GM19328 (cell line): Measurements from ENCODE around the gene ITPK1.
"Not testable (repeated sequence)": the region's sequence is repeated elsewhere in the genome, so short reads cannot be mapped to it uniquely, and the experiment has no call there.

Experiments
- ATAC-seq: cut with Tn5 transposase; IDR thresholded peaks from one replicate; pipeline ENCODE4 v1.9.1; 2021; ENCODE audit warnings: mild to moderate bottlenecking, moderate library complexity; ENCODE audit not compliant: unreplicated experiment

ITPK1 gene

DNA sequence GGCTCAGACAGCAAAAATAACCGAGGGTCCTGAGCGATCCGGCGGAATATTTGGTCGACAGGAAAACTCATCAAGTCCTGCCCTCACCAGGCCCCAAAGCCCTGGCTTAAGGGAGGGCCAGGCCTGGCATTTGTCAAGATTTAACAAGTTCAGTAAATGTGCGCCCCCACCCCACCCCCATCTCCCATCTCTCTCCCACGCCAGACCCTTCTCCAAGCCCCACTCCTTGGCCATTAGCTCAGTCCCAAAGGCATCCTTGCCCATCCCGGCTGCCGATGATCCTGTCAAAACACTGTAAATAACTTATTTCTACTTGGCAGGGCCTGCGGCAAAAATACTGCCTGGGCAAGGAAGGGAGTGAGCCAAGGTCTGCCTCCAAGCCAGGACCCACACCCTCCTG lies 52.8 kb downstream of the ITPK1 start:
- no peak for ATAC-seq

DNA sequence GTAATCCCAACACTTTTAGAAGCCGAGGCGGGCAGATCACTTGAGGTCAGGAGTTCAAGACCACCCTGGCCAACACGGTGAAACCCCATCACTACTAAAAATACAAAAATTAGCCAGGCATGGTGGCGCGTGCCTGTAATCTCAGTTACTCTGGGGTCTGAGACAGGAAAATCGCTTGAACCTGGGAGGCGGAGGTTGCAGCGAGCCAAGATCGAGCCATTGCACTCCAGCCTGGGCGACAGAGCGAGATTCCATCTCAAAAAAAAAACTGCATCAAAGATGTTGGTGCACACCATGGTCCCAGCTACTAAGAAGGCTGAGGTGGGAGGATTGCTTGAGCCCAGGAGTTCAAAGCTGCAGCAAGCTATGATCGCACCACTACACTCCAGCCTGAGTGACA lies 53.7 kb downstream of the ITPK1 start:
- ATAC-seq = not testable (repeated sequence)

DNA sequence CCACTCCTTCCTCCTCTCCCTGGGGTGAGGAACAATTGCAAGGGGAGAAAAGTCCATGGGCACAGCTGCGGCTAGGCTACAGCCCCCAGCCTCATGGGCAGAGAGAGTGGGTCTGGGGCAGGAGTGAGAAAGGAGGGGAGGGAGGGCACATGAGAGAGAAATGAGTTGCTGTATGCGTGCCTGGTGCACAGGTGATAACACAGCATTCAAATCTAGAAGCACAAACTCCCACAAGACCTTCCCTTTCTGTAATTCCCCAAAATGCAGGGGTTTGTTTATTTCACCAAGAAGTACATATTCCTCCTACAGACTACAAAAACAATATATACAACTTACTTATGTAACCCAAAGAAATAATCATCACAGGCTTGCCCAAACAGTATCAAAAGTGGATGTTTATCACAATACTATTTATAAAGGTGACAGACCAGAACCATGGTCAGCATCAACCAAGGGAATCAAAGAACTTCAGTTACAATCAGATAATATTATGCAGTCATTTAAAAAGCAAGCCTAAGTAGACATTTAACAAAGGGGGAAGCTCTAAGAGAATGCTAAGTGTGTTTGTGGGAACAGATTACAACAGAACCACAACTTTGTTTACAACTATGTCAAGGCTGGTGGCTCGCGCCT lies 54.2 kb downstream of the ITPK1 start:
- ATAC-seq = no peak

DNA sequence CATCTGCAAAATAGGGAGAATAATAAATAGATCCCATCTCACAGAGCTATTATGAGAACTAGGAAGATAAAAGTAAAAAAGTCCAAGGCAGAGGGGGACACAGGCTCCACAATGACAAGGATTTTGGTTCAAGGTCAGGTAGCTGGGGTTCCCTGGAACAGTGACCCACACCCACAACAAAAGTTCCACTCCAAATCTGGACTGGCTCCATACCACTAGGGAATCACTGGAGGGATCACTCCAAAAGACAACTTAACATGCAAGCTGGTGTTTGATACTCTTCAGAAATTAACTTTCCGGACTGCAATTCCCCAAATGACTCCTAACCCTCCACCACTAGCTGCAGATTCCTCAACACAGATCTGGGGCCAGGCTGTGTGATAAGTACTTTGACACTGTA lies 54.9 kb downstream of the ITPK1 start:
- ATAC-seq = no peak

GRCh38 chr14:93059917-93060545 lies 55.7 kb downstream of the ITPK1 start:
- no peak for ATAC-seq

DNA sequence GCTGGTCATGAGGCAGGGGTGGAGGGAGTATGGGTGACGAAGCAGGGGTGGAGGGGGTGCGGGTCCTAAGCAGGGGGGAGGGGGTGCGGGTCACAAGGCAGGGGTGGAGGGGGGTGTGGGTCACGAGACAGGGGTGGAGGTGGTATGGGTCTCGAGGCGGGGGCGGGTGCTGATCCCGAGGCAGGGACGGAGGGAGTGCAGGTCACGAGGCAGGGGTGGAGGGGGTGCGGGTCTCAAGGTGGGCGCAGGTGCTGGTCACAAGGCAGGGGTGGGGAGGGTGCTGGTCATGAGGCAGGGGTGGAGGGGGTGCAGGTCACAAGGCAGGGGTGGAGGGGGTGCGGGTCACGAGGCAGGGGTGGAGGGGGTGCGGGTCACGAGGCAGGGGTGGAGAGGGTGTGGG lies 56.5 kb downstream of the ITPK1 start:
- no peak for ATAC-seq

- ATAC-seq = no peak
Measured at GRCh38 chr14:93057586-93058280, 58.0 kb downstream of the ITPK1 start.

GRCh38 chr14:93056840-93057585 lies 58.7 kb downstream of the ITPK1 start:
- ATAC-seq = no peak

GRCh38 chr14:93056166-93056839 lies 59.4 kb downstream of the ITPK1 start:
- ATAC-seq = no peak

DNA sequence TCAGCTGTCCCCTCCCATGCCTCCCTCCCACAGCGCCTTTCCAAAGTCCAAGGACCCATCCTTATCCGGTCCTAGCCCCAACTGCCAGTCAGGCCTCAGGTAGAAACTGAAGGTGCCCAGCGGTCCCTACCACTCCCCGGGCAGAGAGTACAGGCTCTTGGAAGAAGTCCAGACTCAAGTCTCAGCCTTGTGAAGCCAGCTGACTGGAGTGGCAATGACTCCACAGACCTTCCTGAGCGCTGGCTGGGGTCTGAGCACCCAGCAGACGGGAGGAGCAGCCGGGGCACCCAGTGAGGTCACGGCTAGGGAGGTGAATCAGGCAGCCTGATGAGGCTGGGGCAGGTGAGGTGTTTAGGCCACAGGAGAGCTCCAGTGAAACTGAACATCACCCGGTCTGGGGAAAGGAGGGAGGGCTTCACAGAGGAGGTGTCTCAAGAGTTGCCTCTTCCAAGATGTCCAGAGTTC lies 60.0 kb downstream of the ITPK1 start:
- no peak for ATAC-seq

DNA sequence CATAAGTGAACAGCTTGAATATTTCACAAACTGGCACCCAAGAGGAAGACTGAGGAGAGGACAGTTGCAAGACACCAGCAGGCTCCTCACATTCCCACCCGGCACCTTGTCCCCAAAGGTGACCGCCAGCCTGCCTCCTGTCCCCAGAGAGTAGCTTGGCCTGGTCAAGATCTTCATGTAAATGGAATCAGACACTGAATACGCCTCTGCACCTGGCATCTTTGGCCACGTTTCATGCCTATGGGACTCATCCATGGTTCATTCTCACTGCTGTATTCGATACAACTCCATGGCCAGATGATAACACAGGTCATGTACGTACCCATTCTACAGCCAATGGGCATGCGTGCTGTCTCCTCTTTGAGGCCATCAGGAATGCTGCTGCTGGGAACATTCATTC lies 60.8 kb downstream of the ITPK1 start:
- ATAC-seq = no peak

- ATAC-seq = no peak
Measured at GRCh38 chr14:93054006-93054405, 61.7 kb downstream of the ITPK1 start.

DNA sequence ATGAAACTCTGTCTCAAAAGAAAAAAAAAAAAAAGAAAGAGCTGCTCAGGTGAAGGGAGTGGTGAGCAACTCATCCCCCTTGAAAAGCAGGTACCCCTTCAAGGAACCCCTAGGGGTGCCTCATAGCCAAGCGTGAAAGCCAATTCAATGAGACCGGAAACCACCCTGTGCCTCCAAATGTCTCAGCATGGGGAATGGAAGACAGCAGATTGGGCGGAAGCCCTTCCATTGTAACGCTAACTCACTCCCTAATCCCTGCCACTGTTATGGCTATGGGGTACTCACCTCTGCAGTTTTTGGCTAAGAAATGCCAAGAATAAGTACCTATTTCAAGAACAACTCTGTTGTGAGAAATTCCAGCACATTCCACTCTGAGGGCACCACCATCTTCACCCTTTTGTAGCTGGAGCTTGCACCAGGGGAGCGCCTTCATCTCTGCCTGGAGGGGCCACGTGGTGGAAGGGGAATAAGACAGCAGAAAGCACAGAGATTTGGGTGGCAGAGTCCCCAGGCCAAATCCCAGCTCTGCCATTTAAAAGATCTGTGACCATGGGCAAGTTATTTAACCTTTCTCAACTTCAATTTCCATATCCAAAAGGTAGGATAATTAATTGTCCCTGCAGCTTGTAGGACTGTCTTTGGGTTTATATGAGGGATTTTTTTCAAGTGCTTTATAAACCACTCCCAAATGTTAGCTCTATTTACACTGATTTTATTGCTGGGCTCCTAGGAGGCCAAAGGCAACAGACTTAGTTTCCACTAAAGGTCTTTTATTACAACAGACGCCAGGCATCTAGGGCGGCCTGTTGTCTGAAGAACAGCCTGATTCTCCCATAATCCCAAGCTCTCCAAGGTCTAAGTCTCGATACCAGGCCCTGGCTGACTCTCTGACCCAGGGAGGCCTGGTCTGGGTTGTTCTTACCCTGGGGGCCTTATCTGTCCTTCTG lies 63.9 kb downstream of the ITPK1 start:
- no peak for ATAC-seq

DNA sequence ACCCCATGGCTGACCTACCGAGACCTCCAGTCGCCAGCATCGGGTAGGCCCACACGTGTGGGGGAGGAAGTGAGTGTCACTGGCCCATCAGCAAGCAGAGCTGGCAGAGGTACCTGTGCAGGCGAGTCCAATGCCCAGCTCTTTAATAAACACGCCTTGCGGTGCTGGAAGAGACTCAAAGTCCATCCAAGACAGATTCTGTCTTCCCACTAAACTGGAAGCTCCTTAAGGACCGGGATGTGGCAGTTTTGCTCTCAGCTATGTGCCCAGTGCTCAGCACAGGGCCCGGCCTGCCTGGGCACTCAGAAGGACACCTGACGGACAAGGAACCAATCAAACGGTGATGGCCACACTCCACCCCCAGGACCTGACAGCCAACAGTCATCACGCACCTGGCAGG lies 65.0 kb downstream of the ITPK1 start:
- ATAC-seq = no peak

GRCh38 chr14:93049867-93050331 lies 65.8 kb downstream of the ITPK1 start:
- no peak for ATAC-seq

DNA sequence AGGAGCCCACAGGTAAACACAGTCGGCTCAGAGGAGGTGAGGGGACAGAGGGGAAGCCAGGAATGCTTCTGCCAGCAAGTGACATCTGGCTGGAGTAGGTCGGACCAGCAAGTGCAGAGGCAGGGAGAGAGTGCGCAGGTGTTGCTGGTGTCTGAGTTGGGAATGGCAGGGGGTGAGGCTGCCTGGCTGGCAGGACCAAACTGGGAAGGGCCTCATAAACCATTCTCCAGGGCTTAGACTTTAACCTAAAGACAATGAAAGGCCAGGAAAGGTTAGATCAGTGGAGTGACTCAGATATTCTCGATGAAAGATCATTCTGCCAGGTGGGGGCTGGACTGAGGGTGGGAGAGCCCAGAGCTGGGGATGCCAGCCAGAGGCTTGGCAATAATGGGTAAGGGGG lies 66.4 kb downstream of the ITPK1 start:
- no peak for ATAC-seq

- no peak for ATAC-seq
Measured at GRCh38 chr14:93048843-93049242, 66.9 kb downstream of the ITPK1 start.

- ATAC-seq = no peak
Measured at GRCh38 chr14:93047661-93048060, 68.1 kb downstream of the ITPK1 start.

GRCh38 chr14:93047157-93047556 lies 68.6 kb downstream of the ITPK1 start:
- no peak for ATAC-seq

- no peak for ATAC-seq
Measured at GRCh38 chr14:93046705-93047050, 69.0 kb downstream of the ITPK1 start.
